Colonic mucosa (tissue), 4 donors: ENCODE results near the gene TRAF3IP3. TPM values are rescaled to one million over a fixed set of nuclear protein-coding genes. Genes with fewer than 3 reads are reported as not detected.

ENCODE experiments used
- DNase-seq: peaks from one replicate; pipeline ENCODE4 v3.0.0-alpha.2; 2020
- H3K27ac ChIP-seq: fragments of 200-600 bp; one replicate; pipeline ENCODE4 v1.8.0; 2021
- H3K27me3 ChIP-seq: fragments of 200-600 bp; one replicate; pipeline ENCODE4 v1.8.0; 2021
- H3K36me3 ChIP-seq: fragments of 200-600 bp; one replicate; pipeline ENCODE4 v1.8.0; 2021
- H3K4me1 ChIP-seq: fragments of 200-600 bp; one replicate; pipeline ENCODE4 v1.8.0; 2021; ENCODE audit warnings: mild to moderate bottlenecking
- H3K4me3 ChIP-seq: fragments of 200-600 bp; one replicate; pipeline ENCODE4 v1.8.0; 2021
- H3K9ac ChIP-seq, 2 donors: one replicate each; pipeline ENCODE4 v1.7.0; 2013; ENCODE audit warnings: control low read depth in 2 of 2, low read depth in 2 of 2, low read length in 2 of 2
- H3K9me3 ChIP-seq: fragments of 200-600 bp; one replicate; pipeline ENCODE4 v1.8.0; 2021
- intact Hi-C: fragments of 100-400 bp; cut with DNase I; formaldehyde crosslinking; loops from one replicate; pipeline ENCODE4 v1.14.1; 2022
- total RNA-seq, 2 donors: library from RNA; stranded (reverse); fragmentation: NEBNext Ultra II Directional in 1 of 2; extraction: Animal tissue kit (Norgen Biotek cat#: 25700) in 1 of 2; gene quantifications; one replicate each; pipeline ENCODE4 v1.2.1, GENCODE V29; 2021
- TF ChIP-seq, protein P1 (sequence below): fragments of 200-600 bp; IDR thresholded peaks from one replicate; pipeline ENCODE4 v1.8.0; 2022; ENCODE audit warnings: antibody characterized with exemption, mild to moderate bottlenecking
- donor health status: healthy.
- donor health status: DM: no; HTN: no; CAD: no.
- donor health status: DM: no; HTN: no; CAD: no.

Gene TRAF3IP3
- total RNA-seq, 2 donors from 2014 or later: 2.0 to 3.2 TPM

GRCh38 chr1:209737118-209737505, 18.7 kb upstream of the TRAF3IP3 start:
- Histone ChIP-seq H3K9ac (no peak overlapping the region), H3K27ac (no peak overlapping the region), H3K9me3 (no peaks in the 10 kb centered on the region), H3K27me3 (no peaks in the 10 kb centered on the region), H3K36me3 (no peaks in the 10 kb centered on the region), H3K4me1 (no peaks in the 10 kb centered on the region), H3K4me3 (no peak overlapping the region)
- TF ChIP-seq, protein P1, sequence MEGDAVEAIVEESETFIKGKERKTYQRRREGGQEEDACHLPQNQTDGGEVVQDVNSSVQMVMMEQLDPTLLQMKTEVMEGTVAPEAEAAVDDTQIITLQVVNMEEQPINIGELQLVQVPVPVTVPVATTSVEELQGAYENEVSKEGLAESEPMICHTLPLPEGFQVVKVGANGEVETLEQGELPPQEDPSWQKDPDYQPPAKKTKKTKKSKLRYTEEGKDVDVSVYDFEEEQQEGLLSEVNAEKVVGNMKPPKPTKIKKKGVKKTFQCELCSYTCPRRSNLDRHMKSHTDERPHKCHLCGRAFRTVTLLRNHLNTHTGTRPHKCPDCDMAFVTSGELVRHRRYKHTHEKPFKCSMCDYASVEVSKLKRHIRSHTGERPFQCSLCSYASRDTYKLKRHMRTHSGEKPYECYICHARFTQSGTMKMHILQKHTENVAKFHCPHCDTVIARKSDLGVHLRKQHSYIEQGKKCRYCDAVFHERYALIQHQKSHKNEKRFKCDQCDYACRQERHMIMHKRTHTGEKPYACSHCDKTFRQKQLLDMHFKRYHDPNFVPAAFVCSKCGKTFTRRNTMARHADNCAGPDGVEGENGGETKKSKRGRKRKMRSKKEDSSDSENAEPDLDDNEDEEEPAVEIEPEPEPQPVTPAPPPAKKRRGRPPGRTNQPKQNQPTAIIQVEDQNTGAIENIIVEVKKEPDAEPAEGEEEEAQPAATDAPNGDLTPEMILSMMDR: no peak
- no peak for DNase-seq
- intact Hi-C loops: no loop called here

DNA sequence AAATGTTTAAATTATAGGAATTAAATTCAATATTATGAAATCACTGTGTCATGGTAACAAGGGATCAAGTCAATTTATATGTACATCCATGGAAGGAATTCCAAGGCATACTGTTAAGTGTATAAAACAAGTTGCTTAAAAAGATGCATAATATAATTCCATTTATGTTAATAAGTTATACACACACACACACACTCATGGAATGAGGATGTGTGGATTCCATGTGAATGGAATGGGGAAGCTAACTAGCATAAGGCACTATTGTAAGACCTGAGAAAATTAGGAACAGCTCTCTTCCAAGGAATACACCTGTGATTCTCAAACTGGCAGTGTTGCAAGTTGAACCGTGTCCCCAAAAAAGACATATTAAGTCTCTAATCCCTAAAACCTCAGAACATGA, 17.6 kb upstream of the TRAF3IP3 start:
- no peak overlapping the region for H3K9ac ChIP-seq
- H3K9me3 ChIP-seq: no peaks in the 10 kb centered on the region
- H3K4me3 ChIP-seq: no peak overlapping the region
- H3K27me3 ChIP-seq: no peaks in the 10 kb centered on the region
- TF ChIP-seq, protein P1: no peak
- intact Hi-C loops: no loop called here
- H3K4me1 ChIP-seq: no peaks in the 10 kb centered on the region
- H3K36me3 ChIP-seq: no peaks in the 10 kb centered on the region
- DNase-seq: no peak
- no peak overlapping the region for H3K27ac ChIP-seq

- no peak overlapping the region for H3K27ac ChIP-seq
- no peak for DNase-seq
- H3K27me3 ChIP-seq: no peaks in the 10 kb centered on the region
- no peaks in the 10 kb centered on the region for H3K36me3 ChIP-seq
- H3K4me3 ChIP-seq: no peak overlapping the region
- TF ChIP-seq, protein P1: no peak
- H3K9ac ChIP-seq: no peak overlapping the region
- H3K4me1 ChIP-seq: no peaks in the 10 kb centered on the region
- intact Hi-C loops: no loop called here
- no peaks in the 10 kb centered on the region for H3K9me3 ChIP-seq
Measured at GRCh38 chr1:209741193-209741592, 14.7 kb upstream of the TRAF3IP3 start.

DNA sequence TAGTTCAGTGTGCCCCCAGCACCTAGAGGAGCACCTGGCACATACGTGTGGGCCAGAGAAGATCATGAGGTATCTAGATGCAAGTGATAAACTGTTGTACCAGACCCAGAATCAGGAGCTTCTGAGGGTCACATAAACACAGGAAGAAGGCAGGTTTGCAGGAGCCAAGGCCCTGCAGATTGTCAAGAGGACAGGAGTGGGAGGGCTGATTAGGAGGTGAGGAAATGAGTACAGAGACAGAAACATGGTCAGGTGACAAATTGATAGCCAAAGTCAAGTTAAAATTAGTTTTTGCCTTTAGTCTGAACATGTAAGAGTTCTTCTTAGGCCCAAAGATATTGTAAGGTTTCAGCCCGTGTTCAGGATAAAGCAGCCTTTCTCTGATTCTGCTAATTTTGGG, 14.0 kb upstream of the TRAF3IP3 start:
- Histone ChIP-seq H3K27ac (no peak overlapping the region), H3K4me1 (no peaks in the 10 kb centered on the region), H3K27me3 (no peaks in the 10 kb centered on the region), H3K9ac (no peak overlapping the region), H3K4me3 (no peak overlapping the region), H3K9me3 (no peaks in the 10 kb centered on the region), H3K36me3 (no peaks in the 10 kb centered on the region)
- intact Hi-C loops: no loop called here
- TF ChIP-seq, protein P1: no peak
- DNase-seq: no peak

DNA sequence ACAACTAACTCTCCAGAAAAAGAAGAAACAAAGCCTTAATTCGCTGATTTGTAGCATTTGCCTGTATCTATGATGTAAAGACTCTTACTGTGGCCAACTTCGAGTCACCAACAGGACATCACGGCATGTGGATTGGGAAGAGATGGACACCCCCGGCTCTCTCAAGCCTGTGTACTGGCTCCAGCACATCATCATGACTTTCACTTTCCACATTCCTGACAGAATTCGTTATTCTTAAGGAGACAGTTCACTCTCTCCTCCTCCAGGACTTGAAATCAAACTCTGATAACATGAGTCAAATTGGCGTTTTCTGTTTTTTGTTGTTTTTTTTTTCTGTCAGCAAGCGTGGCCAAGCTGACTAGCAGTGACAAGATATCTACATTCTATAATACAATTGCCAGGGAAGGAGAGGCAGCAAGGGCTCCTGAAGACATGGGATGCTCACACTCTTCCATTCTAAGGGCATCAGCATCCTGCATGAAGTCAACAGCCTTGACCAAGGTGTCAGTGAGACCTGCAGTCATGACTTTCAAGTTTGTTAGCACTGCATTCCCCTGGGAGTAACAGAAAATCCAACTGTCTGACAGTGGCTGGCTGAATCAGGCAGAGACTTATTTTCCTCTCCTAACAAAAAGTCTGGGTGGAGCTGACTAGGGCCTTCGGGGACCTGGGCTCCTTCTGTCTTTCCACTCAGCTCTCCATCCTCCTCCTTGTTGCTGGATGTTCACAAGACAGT, 13.3 kb upstream of the TRAF3IP3 start:
- no peak for DNase-seq
- Histone ChIP-seq H3K27me3 (no peaks in the 10 kb centered on the region), H3K9ac (no peak overlapping the region), H3K9me3 (no peaks in the 10 kb centered on the region), H3K36me3 (no peaks in the 10 kb centered on the region), H3K27ac (no peak overlapping the region), H3K4me3 (no peak overlapping the region), H3K4me1 (no peaks in the 10 kb centered on the region)
- TF ChIP-seq, protein P1: no peak
- intact Hi-C loops: no loop called here
